Gastrocnemius medialis (tissue), 4 donors: ENCODE data around the gene BCL2L1. TPM values are rescaled to one million over a fixed set of nuclear protein-coding genes. Genes with fewer than 3 reads are reported as not detected.

Experiments used
- ATAC-seq, 2 donors: fragments of 150-250 bp; one replicate each; pipeline ENCODE4 v1.9.1; 2016
- DNase-seq, 2 donors: peaks; one replicate each; pipeline ENCODE4 v3.0.0-alpha.2; 2019
- H3K27ac ChIP-seq, 4 donors: fragments of 200-600 bp; sonication (generic); 1 replicate in 1 of 4; 2 replicates in 3 of 4; pipeline ENCODE4 v1.5.1; 2016 to 2018; ENCODE audit warnings: mild to moderate bottlenecking in 2 of 4, moderate library complexity in 1 of 4
- H3K27me3 ChIP-seq, 3 donors: fragments of 200-600 bp; sonication (generic) in 2 of 3; 1 replicate in 1 of 3; 2 replicates in 2 of 3; pipeline versions ENCODE4 v1.5.1 to v1.6.0; 2016 to 2019; ENCODE audit warnings: mild to moderate bottlenecking in 1 of 3, moderate library complexity in 1 of 3
- H3K36me3 ChIP-seq, 2 donors: fragments of 200-600 bp; sonication (generic) in 1 of 2; one replicate each; pipeline ENCODE4 v1.5.1; 2017 to 2018
- H3K4me1 ChIP-seq, 2 donors: fragments of 200-600 bp; sonication (generic) in 1 of 2; one replicate each; pipeline ENCODE4 v1.5.1; 2016 to 2017; ENCODE audit warnings: mild to moderate bottlenecking in 2 of 2
- H3K4me3 ChIP-seq, 4 donors: fragments of 200-600 bp; sonication (generic) in 3 of 4; 1 replicate in 1 of 4; 2 replicates in 3 of 4; pipeline ENCODE4 v1.5.1; 2016 to 2019; ENCODE audit warnings: mild to moderate bottlenecking in 2 of 4
- H3K9me3 ChIP-seq, 3 donors: fragments of 200-600 bp; sonication (generic) in 2 of 3; 1 replicate in 1 of 3; 2 replicates in 2 of 3; pipeline ENCODE4 v1.5.1; 2016 to 2019
- CTCF ChIP-seq, 5 experiments: fragments of 450-650 bp in 3 of 5; fragments of 200-600 bp in 2 of 5; sonication (generic) in 2 of 5; IDR thresholded peaks in 4 of 5; conservative IDR thresholded peaks in 1 of 5; 1 replicate in 4 of 5; 2 replicates in 1 of 5; pipeline ENCODE4 v1.5.1; 2016 to 2019; ENCODE audit warnings: antibody characterized with exemption in 5 of 5, mild to moderate bottlenecking in 3 of 5, moderate library complexity in 3 of 5
- POLR2A ChIP-seq, 2 donors: fragments of 450-650 bp; IDR thresholded peaks; one replicate each; pipeline ENCODE4 v1.6.1; 2017; ENCODE audit warnings: antibody characterized with exemption in 2 of 2, mild to moderate bottlenecking in 2 of 2, moderate library complexity in 2 of 2
- in situ Hi-C, 4 donors: fragments of 200-750 bp; cut with MboI; loops; one replicate each; pipeline versions ENCODE4 v1.15.0 to v1.8.0; 2017; ENCODE audit warnings: low sequenced_read_pairs in 4 of 4
- intact Hi-C: fragments of 100-400 bp; cut with DNase I; formaldehyde crosslinking; loops from one replicate; pipeline ENCODE4 v1.15.1; 2023; ENCODE audit warnings: low total_unique reads
- total RNA-seq, 4 donors: library from RNA; depleted of rRNA; stranded (reverse); fragments of >200 nt; gene quantifications; one replicate each; pipeline versions ENCODE4 v1.1.0 to v1.2.3, GENCODE V29; 2016

The BCL2L1 gene
- total RNA-seq, 4 donors from 2014 or later = 41.5 to 87.8 (median 55.3) TPM

- intact Hi-C loops (loop anchor here (1.0 kb wide), 1 partner anchor 9 kb away; no protein-coding TSS in a partner anchor), in situ Hi-C loops (no loop called here)
- DNase-seq (peak; percentile 89 to 93), ATAC-seq (peak; percentile 58 to 66)
- no peak for TF ChIP-seq CTCF (IDR thresholded peaks at IDR 0.05 in 4 of 5, conservative IDR thresholded peaks at IDR 0.05 in 1 of 5)
- TF ChIP-seq POLR2A (IDR thresholded peaks at IDR 0.05) = peak in 1 of 2 donors; percentile 18
- Histone ChIP-seq H3K27ac (peak overlapping the region; percentile 97 to 98 (median 97)), H3K9me3 (no peaks in the 10 kb centered on the region), H3K27me3 (no peaks in the 10 kb centered on the region), H3K4me3 (peak overlapping the region in 1 of 4 donors; percentile 17), H3K36me3 (peaks cover 0 to 7% of the 10 kb centered on the region in 2 donors), H3K4me1 (peaks cover 85 to 89% of the 10 kb centered on the region in 2 donors)
Observed at GRCh38 chr20:31707994-31708735, 14.5 kb downstream of the BCL2L1 start.

GRCh38 chr20:31707258-31707615 lies 15.4 kb downstream of the BCL2L1 start:
- no peak for ATAC-seq
- in situ Hi-C loops = no loop called here

GRCh38 chr20:31706607-31707257 lies 15.9 kb downstream of the BCL2L1 start:
- TF ChIP-seq CTCF (IDR thresholded peaks at IDR 0.05 in 4 of 5, conservative IDR thresholded peaks at IDR 0.05 in 1 of 5) (no peak), POLR2A (IDR thresholded peaks at IDR 0.05) (no peak)
- H3K27me3 ChIP-seq = no peaks in the 10 kb centered on the region
- intact Hi-C loops = no loop called here
- H3K4me1 ChIP-seq = peaks cover 81 to 86% of the 10 kb centered on the region in 2 donors
- DNase-seq = peak in 1 of 2 donors; percentile 62
- ATAC-seq = no peak
- H3K9me3 ChIP-seq = no peaks in the 10 kb centered on the region
- no peak overlapping the region for H3K4me3 ChIP-seq
- in situ Hi-C loops = no loop called here
- peaks cover 0 to 7% of the 10 kb centered on the region in 2 donors for H3K36me3 ChIP-seq
- H3K27ac ChIP-seq = peak overlapping the region; percentile 97 to 98 (median 97)

More at GRCh38 chr20:31707258-31707615, 15.4 kb downstream of the BCL2L1 start:
- H3K9me3 ChIP-seq = no peaks in the 10 kb centered on the region
- DNase-seq = no peak
- no peaks in the 10 kb centered on the region for H3K27me3 ChIP-seq
- H3K27ac ChIP-seq = peak overlapping the region; percentile 97 to 98 (median 97)
- H3K36me3 ChIP-seq = peaks cover 0 to 7% of the 10 kb centered on the region in 2 donors
- intact Hi-C loops = no loop called here
- TF ChIP-seq CTCF (IDR thresholded peaks at IDR 0.05 in 4 of 5, conservative IDR thresholded peaks at IDR 0.05 in 1 of 5) (no peak), POLR2A (IDR thresholded peaks at IDR 0.05) (no peak)
- peaks cover 81 to 86% of the 10 kb centered on the region in 2 donors for H3K4me1 ChIP-seq
- no peak overlapping the region for H3K4me3 ChIP-seq

GRCh38 chr20:31705598-31706597 lies 16.8 kb downstream of the BCL2L1 start:
- intact Hi-C loops (no loop called here), in situ Hi-C loops (no loop called here)
- Histone ChIP-seq H3K36me3 (peaks cover 0 to 7% of the 10 kb centered on the region in 2 donors), H3K4me1 (peaks cover 78 to 86% of the 10 kb centered on the region in 2 donors), H3K9me3 (no peaks in the 10 kb centered on the region), H3K27ac (peak overlapping the region; percentile 97 to 98 (median 97)), H3K27me3 (no peaks in the 10 kb centered on the region), H3K4me3 (no peak overlapping the region)
- no peak for TF ChIP-seq CTCF (IDR thresholded peaks at IDR 0.05 in 4 of 5, conservative IDR thresholded peaks at IDR 0.05 in 1 of 5)
- TF ChIP-seq POLR2A (IDR thresholded peaks at IDR 0.05) = no peak
- no peak for ATAC-seq
- no peak for DNase-seq
